HG02884 (cell line): ENCODE measurements around the gene IKZF5.

Source experiments
- ATAC-seq: cut with Tn5 transposase; IDR thresholded peaks from one replicate; pipeline ENCODE4 v1.9.1; 2021; ENCODE audit warnings: mild to moderate bottlenecking, moderate library complexity; ENCODE audit not compliant: unreplicated experiment

IKZF5 gene, protein sequence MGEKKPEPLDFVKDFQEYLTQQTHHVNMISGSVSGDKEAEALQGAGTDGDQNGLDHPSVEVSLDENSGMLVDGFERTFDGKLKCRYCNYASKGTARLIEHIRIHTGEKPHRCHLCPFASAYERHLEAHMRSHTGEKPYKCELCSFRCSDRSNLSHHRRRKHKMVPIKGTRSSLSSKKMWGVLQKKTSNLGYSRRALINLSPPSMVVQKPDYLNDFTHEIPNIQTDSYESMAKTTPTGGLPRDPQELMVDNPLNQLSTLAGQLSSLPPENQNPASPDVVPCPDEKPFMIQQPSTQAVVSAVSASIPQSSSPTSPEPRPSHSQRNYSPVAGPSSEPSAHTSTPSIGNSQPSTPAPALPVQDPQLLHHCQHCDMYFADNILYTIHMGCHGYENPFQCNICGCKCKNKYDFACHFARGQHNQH

DNA sequence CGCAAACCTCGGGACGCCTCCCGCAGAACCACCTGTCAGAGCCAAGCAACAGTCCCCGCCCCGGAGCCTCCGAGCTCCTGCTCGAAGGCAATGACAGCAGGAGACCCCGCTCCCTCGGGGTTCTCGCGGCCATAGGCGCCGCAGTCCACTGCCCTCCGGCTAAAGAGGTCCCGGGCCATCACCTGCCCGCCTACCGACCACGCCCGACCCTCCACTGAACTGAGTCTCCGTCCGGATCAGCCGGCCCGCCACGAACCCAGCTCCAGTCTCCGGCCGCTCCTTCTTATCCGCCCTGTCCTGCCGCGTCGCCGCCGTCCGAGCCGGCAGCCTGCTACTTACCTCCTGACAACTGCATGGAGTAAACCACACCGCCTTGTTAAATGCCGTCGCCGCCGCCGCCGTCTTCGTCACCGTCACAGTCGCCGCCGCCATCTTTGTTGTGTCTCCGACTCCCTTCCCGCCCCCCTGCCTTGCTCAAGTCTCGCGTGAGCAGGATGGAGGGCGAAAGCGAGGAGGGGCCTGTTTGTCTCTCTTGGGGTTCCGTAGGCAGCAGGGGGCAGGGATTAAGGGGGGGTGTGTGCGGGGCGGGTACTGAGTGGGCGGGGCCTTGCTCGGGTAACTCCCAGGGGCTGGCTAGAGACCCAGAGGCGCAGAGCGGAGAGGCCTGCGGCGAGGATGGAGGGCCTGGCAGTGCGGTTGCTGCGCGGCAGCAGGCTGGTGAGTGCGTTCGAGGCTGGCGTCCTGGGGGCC lies at the start of gene IKZF5, which contains the start of gene ACADSB:
Gene IKZF5 (minus strand): TSS at position 441 of the 750 bp plus-strand sequence. CDS start 10,170 bp downstream, outside the sequence.
Gene ACADSB (plus strand): TSS at position 652 of the 750 bp plus-strand sequence. CDS start 24 bp downstream, at position 676.
- peak; percentile 72 for ATAC-seq

DNA sequence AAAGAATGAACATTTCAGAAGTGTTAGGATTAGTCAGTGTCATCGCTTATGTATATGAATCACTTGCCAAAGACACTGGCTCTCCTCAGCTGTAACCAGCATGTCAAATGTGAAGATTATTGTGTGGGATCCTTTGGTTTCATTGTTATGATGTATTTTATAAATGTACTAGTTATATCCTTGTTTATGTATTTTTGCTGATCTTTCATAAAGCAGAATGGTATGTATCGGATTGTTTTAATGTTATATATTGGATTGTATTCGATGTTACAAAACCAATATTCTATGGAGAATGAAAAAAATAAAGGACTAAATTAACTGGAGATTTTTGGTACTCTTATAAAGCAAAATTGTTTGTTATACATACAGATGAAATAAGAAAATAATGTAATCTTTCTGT lies 49.4 kb upstream of the IKZF5 start:
- no peak for ATAC-seq

DNA sequence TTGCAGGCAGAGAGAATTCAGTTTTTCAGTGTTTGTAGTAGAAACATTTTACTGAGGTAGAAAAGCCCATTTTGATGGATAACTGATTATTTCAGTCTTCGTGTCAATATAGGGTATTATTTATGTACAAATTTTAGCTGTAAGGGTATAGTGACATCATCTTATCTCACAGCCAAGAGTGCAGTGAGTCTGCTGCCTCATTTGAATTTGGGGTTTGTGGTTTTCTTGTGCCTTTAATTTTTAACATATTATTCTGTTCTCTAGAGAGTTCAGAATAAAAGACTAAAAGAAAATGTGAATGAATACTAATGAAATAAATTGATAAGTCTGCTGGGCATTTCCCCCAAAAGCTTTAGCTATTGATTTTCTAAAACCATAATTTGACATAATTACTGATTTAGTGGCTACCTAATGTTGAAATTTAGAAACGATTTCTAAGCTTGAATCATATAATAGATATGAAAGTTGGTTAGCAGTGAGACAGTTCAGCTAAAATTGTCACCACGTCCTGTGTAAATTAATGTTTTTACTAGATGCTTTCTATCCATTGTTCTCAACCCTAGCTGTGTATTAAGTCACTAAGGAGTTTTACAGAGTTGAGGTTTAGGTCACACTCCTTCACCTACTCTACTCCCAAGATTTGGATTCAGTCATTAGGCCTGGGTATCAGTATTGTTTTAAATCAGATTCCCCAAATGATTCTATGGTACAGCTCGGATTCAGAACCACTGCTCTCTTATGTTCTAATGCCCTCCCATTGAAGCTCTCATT lies 37.6 kb upstream of the IKZF5 start:
- no peak for ATAC-seq

DNA sequence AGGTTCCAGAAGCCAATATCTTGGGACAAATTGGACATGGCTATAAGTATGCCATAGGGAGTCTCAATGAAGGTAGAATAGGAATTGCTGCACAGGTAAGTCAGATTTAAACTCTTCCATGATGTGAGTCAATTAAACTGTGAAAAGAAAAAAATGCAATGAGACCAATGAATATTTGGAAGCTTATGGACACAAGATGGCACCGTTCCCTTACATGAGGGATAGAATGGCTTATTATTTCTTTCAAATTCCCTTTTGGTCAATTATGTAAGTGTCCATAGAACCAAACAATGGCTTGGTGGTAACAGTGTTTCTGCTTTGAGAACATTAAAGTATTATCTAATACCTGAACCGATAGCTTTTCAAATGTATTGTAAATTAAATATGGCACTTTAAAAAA lies 35.8 kb upstream of the IKZF5 start:
- ATAC-seq: no peak

DNA sequence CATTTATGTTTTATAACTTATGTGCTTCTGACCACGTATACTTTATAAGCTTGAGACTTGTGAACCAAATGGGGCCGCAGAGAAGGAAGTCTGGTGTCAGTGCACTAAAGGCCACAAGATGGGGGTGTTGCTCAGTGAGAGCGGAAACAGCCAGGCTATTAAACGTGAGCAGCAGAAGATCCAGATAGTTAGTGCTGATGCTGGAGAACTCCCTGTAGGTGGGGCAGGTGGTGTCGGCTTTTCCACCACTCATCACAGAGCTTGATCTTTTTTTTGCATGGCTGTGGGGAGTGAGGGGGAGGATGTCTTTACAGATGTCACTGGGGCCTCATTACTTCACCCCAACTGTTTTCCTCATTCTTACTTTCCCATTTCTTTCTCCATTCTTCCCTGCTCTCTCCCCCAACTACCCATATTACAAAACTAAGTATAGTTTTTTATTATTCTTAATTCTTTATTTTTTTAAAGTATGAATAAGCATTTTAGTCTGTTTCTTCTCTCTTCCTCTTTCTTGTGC lies 34.9 kb upstream of the IKZF5 start:
- ATAC-seq: no peak

DNA sequence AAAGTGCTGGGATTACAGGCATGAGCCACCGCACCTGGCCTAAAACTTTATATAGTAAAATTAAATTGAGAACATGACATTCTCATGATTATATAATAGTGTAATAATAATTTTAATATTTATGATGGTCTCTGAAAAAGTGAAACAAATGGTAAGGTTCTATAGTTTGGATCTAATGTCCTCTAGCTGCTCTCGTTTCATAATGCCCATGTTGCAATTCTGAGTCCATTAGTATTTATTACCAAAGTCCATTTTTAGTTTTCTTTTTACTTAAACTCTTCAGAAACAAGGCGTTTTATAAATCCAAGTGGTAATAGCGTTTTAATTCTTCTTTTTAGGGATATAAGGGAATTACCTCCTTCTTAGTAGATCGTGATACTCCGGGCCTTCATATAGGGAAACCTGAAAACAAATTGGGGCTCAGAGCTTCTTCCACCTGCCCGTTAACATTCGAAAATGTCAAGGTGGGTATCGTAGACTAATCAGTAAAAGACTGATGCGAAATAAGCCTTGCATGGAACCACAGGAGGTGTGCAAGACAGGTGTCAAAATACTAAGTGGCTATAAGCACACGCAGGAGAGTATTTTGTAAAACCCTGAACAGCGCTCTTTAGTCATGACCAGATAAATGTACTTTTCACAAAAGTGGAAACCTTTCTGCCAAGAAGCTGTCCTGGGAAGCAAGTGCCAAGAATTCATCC lies 34.3 kb upstream of the IKZF5 start:
- ATAC-seq: no peak

DNA sequence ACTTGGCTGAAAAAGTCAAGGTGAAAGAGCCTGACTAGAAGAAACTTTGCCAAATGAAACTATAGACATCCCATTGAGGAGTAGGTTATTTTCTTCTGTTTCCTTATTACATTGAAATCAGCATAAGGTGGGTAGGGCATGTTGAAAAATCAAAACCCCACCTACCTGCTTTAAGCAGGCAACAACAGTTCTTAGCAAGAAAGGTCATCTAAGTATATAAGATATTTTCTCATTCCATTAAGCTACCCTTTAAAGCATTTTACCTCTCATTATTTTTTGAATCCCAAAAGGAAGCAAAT lies 31.0 kb upstream of the IKZF5 start:
- ATAC-seq: no peak

DNA sequence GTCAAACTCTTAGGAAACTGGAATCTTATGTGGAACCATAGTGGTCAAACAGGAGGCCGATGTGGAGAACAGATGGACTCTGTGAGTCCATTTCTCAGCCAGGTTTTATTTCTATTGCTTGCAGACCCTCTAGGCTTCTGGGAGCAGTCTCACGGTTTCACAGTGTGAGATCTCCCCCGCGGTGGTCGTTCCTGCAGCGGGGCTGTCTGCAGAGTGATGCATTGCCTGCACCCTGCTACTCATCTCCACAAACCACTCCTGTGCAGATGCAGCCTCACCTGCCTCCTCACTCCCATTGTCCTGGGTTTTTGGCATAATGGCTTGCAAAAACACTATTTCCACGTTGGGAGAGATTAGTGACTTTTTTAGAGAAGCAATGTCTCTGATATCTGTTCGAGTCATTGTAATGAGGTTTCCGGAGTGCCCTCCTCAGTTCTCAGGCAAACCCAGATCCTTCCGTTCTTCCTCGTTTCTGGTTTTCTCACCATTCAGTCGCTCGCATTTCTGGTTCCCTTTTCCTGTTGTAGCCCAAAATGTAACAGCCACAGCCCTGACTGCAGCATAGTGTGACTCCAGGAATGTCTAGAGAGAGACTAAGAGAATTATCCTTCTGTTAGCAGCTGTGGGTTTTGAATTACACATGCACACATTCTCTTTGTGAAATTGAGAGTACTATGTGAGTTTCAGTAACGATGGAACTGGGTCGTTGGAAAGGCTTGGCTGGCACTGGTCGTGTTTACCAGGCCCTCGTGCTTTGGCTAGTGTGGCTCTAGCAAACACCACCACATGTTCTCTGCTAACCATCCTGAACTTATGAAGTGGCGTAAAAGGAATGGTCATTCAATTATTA lies 30.4 kb upstream of the IKZF5 start:
- no peak for ATAC-seq

DNA sequence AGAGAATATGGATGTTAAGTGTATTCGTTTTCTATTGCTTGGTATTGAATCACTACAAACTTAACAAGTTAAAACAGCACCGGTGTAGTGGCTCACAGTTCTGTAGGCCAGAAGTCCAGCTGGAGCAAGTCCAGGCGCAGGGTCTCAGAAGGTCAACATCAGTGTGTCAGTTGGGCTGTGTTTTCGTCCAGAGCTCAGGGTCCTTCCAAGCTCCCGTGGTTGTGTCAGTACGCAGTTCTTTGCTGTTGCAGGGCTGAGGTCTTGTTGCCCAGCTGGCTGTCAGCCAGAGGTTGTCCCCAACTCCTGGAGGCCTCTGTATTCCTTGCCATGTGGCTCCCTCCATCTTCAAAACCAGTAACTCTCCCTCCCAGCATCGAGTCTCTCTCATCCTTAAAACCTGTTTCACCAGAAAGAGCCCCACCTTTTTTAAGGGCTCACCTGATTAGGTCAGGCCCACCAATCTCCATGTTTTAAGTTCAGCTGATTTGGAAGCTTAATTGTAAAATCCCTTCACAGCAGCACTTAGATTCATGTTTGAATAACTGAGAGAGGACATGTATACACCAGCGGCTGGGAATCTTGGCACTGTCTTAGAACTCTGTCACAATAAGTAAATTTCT lies 27.0 kb upstream of the IKZF5 start:
- ATAC-seq: no peak

DNA sequence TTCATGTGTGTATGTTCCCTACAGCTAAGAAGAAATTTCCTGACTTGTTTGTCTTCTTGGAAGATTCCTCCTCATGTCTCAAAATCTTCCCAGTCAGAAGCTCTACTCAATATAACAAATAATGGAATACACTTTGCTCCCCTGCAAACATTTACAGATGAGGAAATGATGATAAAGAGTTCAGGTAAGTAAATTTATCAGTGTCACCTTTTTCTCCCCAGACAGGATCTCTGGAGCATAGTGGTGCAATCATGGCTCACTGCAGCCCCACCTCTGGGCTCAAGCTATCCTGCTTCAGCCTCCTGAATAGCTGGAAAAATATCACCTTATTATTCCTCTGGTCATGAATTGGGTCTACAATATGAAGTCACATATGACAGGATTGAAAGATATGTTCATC lies 25.7 kb upstream of the IKZF5 start:
- ATAC-seq: no peak

DNA sequence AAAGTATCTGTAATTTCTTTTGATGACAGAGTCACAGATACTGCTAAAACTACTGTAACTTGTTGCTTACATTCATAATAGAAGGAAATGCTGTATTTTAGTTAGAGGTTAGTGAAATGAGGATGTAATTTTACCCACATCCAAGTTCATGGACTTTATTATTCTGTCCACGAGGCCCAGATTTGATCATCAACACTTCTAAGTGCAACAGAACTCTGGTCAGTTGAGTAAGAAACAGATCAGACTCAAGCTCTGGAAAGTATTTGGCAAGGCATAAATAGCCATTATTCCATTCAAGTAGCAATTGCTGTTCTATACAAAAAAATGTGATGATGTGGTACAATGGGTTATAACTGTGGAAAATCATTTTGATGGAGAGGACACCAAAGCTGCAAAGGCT lies 22.5 kb upstream of the IKZF5 start:
- ATAC-seq: no peak

DNA sequence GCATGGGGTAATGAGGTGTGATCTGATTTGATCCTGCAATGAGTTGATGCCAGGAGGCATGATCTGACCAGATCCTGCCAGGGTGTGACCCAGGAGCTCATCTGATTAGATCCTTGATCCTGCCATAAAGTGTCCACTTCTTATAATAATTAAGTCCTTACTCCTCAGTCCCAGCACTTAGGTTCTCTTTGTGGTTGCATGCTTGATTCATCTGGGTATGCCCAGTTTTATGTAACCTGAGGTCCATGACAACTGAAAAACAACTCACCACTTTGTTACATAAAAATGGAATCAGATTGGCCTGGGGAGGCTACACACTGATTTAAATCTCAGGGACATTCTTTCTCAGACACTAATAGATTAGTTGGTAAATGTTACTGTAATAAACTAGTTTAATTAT lies 19.3 kb upstream of the IKZF5 start:
- no peak for ATAC-seq

DNA sequence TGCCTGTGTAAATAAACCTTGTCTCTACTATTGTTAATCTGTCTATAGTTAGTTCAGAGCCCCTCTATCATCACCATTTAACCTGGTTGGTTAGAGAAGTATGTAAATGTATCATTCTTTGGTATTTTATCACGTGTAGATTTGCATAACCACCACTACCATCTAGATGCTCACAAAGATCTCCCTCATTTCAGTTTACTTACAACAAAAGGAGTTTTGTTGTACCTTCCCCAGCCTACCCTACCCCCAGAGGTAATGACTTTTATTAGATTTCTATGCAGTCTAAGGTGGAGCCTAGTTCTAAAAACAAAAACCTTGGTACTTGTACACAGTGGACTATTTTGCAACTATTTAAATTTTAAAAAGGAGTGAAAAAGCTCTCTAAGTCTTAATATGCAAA lies 17.7 kb upstream of the IKZF5 start:
- no peak for ATAC-seq

DNA sequence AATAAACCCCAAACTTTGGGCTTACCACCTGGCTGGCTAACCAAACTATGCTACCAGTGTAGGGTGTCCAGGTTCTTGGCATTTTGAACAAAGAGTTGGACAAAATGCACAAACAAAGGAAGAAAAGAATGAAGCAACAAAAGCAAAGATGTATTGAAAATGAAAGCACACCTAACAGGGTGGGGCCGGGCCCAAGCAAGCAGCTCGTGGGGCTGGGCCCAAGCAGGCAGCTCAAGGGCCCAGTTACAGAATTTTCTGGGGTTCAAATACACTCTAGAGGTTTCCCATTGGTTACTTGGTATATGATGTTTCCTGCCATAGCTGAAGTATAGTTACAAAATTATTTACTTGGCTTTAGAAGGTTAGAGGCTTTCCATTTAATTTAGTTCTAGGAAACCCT lies 15.9 kb upstream of the IKZF5 start:
- no peak for ATAC-seq

DNA sequence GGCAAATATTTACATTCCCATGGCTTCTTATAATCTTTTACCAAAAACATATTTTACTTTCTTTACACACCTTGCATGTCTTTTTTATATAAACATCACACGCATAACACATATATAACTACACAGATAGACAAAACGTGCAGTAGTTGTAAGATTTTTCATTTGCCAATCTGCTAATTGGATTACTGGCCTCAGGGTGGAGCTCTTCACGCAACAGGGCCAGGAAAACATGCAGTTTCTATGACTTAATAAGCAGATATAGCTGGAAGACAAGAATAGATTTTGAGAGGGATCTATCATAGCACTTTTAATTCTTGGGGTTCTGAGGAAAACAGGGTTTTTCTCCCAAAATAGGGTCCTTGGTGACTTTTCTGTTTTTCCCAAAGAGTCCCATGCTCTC lies 12.9 kb upstream of the IKZF5 start:
- no peak for ATAC-seq

DNA sequence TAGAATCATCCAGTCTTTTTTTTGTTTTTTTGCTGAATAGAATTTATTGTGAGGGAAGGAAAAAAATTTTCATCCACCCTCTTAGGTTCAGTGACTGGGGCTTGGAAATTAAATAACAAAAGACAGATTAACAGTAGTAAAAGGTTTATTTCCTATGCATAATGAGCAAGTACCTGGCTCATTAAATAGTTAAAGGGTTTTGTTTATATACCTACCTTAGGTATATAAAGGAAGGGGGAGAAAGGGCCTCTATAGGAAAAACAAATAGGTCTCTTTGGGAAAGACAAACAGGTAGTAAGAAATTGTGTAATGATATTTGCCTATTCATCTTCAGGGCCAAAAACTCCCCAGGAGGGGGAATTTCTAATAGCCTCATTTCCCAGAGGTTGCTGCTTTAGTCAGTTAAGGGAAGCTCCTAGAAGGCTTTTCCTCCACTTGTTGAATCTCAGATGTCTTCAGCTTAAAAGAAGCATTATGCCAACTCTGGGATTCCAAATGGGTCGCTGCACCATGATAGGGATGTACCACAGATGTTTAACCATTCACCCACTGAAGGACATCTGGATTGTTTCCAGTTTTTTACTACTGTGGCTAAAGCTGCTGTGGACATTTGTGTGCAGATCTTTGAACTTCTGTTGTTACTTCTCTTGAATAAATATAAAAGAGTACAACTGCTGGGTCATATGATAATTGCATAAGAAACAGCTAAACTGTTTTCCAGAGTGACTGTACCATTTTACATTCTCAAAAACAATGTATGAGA lies 11.5 kb upstream of the IKZF5 start:
- ATAC-seq: no peak

DNA sequence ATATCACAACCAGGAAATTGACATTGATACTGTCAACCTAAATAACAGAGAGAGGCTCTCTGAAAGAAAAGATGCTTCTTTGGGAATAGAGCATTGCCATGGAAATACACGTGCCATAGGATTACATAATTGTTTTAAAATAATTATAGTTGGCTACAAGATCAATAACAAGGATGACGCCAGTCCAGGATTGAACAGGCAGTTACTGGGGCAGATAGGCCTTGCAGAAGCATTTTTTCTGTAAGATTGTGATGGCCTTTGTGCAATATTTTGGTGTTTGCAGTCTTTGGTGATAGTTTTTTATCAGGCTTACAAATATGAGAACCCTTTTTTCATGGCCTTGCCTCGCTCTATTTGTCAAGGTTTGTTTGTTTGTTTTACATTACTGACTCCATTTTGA lies 10.7 kb upstream of the IKZF5 start:
- no peak for ATAC-seq

DNA sequence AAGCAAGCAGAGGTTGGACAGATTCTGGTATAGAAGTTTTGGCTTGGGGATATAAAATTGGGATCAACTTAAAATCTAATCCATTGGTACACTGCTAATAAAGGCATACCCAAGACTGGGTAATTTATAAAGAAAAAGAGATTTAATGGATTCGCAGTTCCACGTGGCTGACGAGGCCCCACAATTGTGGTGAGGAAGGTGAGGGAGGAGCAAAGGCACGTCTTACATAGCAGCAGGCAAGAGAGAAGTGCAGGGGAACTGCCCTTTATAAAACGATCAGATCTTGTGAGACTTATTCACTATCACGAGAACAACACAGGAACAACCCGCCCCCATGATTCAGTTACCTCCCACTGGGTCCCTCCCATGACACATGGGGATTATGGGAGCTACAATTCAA lies 9.9 kb upstream of the IKZF5 start:
- no peak for ATAC-seq
